Stimulated activated naive CD4-positive, alpha-beta T cell (primary cell): ENCODE data around the gene PRR3.
A peak's percentile ranks its signal among the peaks of the same experiment; 100 is the strongest.

Source experiments
- DNase-seq, 6 experiments: peaks; one replicate each; lab custom pipeline; 2025; lab: John Stamatoyannopoulos, UW

Gene PRR3

GRCh38 chr6:30570740-30571074 lies 13.6 kb downstream of the PRR3 start:
- DNase-seq = no peak

GRCh38 chr6:30571075-30571761 lies 14.1 kb downstream of the PRR3 start, which contains the start of gene ABCF1:
ABCF1 (plus strand) TSS chr6:30571442; CDS start chr6:30571488, 46 bp downstream.
- DNase-seq = peak; percentile 98 to 99 (median 99)

- DNase-seq = no peak
These were observed 14.6 kb downstream of the PRR3 start for GRCh38 chr6:30571762-30572082.

- DNase-seq = no peak
These were observed 15.1 kb downstream of the PRR3 start for GRCh38 chr6:30572148-30572547.

GRCh38 chr6:30573113-30573512 lies 16.0 kb downstream of the PRR3 start:
- no peak for DNase-seq

GRCh38 chr6:30578051-30578450 lies 21.0 kb downstream of the PRR3 start:
- DNase-seq = no peak

GRCh38 chr6:30583921-30584320 lies 26.8 kb downstream of the PRR3 start:
- DNase-seq = no peak

- DNase-seq = no peak
These were observed 32.8 kb downstream of the PRR3 start for GRCh38 chr6:30589754-30590358.

GRCh38 chr6:30590509-30590908 lies 33.4 kb downstream of the PRR3 start:
- DNase-seq = no peak

GRCh38 chr6:30591008-30591407 lies 33.9 kb downstream of the PRR3 start:
- DNase-seq = no peak

GRCh38 chr6:30592287-30592686 lies 35.2 kb downstream of the PRR3 start:
- DNase-seq = no peak

GRCh38 chr6:30597315-30598144 lies 40.4 kb downstream of the PRR3 start:
- peak; percentile 47 to 85 (median 65) for DNase-seq

GRCh38 chr6:30598912-30599624 lies 42.0 kb downstream of the PRR3 start:
- DNase-seq = no peak

GRCh38 chr6:30599625-30600324 lies 42.7 kb downstream of the PRR3 start:
- no peak for DNase-seq

- no peak for DNase-seq
These were observed 43.4 kb downstream of the PRR3 start for GRCh38 chr6:30600451-30600961.

- no peak for DNase-seq
These were observed 44.3 kb downstream of the PRR3 start for GRCh38 chr6:30601436-30601814.

- no peak for DNase-seq
These were observed 44.9 kb downstream of the PRR3 start for GRCh38 chr6:30601815-30602641.

GRCh38 chr6:30603961-30604360 lies 46.9 kb downstream of the PRR3 start:
- no peak for DNase-seq

GRCh38 chr6:30610065-30610464 lies 53.0 kb downstream of the PRR3 start:
- DNase-seq = no peak

GRCh38 chr6:30611150-30611855 lies 54.2 kb downstream of the PRR3 start:
- no peak for DNase-seq
